ENCODE measurements around the gene PDE9A.

DNA sequence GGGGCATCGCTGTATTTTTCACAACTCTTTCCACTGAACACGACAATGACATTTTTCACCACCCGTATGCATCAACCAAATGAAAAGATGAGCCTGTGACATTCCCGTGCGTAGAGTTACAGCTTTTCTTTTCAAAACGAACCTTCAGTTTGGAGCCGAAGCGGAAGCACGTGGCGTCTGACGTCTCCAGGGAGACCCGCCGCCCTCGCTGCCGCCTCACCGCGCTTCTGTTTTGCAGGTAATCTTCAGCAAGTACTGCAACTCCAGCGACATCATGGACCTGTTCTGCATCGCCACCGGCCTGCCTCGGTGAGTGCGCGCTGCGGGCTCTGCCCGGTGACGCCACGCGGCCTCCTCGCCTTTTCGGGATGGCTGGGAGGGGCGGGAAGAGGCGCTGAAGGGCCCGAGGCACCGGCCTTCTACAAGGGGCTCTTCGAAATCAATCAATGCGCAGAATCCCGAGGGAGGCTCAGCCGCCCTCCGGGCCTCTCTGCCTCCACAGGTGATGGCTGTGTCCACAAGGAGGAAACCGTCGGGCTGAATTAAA is 32.6 kb downstream of the PDE9A start:
- TF ChIP-seq, protein P1, sequence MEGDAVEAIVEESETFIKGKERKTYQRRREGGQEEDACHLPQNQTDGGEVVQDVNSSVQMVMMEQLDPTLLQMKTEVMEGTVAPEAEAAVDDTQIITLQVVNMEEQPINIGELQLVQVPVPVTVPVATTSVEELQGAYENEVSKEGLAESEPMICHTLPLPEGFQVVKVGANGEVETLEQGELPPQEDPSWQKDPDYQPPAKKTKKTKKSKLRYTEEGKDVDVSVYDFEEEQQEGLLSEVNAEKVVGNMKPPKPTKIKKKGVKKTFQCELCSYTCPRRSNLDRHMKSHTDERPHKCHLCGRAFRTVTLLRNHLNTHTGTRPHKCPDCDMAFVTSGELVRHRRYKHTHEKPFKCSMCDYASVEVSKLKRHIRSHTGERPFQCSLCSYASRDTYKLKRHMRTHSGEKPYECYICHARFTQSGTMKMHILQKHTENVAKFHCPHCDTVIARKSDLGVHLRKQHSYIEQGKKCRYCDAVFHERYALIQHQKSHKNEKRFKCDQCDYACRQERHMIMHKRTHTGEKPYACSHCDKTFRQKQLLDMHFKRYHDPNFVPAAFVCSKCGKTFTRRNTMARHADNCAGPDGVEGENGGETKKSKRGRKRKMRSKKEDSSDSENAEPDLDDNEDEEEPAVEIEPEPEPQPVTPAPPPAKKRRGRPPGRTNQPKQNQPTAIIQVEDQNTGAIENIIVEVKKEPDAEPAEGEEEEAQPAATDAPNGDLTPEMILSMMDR (conservative IDR thresholded peaks at IDR 0.05; ENCODE audit: low read depth, low read length) = no peak
- TF ChIP-seq CEBPB (IDR thresholded peaks at IDR 0.05; ENCODE audit: low read depth, low read length) (no peak), RCOR1 (IDR thresholded peaks at IDR 0.05; ENCODE audit: insufficient replicate concordance, low read length) (no peak), POLR2A (IDR thresholded peaks at IDR 0.05; ENCODE audit: low read depth, low read length) (no peak), CHD1 (IDR thresholded peaks at IDR 0.05; ENCODE audit: low read depth, low read length) (no peak)
